GM18511 (cell line): ENCODE data around the gene OR2A5.
"Not testable (repeated sequence)": the region's sequence is repeated elsewhere in the genome, so short reads cannot be mapped to it uniquely, and the experiment has no call there.

Experiments
- ATAC-seq: cut with Tn5 transposase; IDR thresholded peaks from one replicate; pipeline ENCODE4 v1.9.1; 2021; ENCODE audit warnings: mild to moderate bottlenecking, moderate library complexity; ENCODE audit not compliant: unreplicated experiment

The OR2A5 gene, protein sequence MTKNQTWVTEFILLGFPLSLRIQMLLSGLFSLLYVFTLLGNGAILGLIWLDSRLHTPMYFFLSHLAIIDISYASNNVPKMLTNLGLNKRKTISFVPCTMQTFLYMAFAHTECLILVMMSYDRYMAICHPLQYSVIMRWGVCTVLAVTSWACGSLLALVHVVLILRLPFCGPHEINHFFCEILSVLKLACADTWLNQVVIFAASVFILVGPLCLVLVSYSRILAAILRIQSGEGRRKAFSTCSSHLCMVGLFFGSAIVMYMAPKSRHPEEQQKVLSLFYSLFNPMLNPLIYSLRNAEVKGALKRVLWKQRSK

DNA sequence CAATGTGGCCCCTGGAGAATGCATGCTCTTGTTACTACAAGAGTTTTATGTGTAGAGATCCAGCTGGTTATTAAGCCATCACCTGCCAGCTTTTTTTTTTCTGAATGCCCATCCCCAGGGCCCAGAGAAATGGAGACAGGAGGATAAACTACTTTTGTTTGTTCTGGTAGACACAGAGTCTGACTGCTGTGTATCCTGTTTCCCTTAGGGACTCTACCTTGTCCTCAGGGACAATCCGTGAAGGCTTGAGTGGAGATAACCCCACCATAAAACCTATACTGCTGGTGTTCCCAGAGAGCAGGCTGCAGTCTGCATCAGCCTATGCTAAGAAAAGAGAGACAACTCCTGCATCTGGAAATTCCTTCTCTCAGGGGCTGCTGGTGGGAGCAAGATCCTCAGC, at the start of gene OR2A5:
TSS of gene OR2A5 (plus strand) at position 301 of the 400 bp plus-strand sequence. CDS start 1,454 bp downstream, outside the sequence.
- ATAC-seq, result no peak

DNA sequence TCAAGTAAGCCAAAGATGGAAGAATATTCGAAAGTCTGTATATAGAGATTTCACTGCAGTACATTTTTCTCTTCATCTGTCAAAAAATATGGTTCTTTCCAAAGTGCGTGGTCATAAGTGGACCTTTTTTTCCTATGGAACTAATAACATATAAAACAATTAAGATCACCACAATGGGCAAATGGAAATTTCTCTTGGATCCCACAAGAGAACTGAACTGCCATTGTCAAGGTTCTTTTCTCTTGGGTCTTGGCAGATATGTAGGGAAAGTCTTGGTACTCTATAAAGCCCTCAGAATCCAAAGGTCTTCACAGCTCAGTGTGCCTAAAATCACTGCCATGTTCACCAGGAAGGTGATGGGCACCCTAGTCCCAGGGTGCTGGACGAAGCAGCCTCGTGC, 48.7 kb upstream of the OR2A5 start, which contains the start of gene OR6B1:
TSS of gene OR6B1 (plus strand) at position 301 of the 400 bp plus-strand sequence. CDS start 3,677 bp downstream, outside the sequence.
- no peak for ATAC-seq

DNA sequence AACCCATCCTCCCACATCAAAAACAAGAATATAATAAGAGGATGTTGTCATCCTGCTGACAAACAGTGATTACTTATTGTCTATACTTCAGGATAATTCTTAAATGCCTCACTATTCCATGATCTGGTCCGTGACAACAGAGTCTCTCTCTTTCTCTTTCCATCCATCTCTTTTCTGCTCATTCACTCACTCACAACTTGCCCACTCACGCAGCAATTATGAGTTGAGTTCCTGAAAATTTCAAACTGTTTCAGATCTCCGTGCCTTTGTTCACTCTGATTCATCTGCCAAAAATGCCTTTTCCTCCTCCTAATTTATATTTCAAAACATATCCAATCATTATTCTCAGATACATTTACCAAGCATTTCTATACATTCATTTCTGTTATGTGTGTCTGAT, 47.2 kb upstream of the OR2A5 start:
- ATAC-seq, result no peak

DNA sequence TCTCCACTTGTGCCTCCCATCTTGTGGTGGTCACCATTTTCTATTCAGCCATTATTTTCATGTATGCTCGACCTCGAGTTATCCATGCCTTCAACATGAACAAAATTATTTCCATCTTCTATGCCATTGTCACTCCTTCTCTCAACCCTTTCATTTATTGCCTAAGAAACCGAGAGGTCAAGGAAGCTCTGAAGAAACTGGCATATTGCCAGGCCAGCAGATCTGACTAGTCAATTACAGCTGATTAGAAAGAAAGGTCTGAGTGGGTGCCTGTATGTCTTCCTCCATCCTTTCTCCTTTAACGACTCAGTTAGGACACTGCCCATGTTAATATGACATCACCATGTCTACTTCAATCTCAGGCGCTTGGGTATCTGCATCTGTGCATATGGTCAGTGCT, 44.0 kb upstream of the OR2A5 start:
- ATAC-seq, result no peak

DNA sequence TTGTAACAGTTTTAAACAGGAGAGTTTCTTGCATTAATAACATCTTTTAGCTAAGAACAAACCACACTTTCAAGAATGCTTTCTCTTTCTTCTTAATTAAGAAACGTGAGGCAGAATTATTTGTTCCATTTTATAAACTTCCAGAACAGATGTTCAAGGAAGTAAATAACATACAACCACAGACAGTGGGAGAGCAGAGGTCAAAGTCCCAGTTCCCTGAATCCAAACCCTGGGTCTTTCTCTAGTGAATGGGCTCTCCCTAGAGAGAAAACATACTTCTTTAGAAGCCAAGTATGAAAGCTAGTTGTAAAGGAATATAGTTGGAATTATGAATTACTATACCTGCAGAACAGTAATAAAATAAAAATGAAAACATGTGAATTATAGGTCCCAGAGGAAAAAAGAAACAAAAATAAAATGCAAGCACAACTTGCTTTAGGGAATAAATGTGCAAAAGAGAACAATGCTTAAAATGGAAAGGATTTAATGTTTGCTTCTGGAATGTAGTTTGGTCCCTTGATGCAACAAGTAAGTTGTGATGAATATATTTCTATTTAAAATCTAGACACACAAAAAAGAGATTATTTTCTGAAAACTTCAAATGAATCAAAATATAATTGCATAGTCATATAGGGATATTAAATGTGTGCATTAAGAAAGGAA, 42.6 kb upstream of the OR2A5 start:
- no peak for ATAC-seq

DNA sequence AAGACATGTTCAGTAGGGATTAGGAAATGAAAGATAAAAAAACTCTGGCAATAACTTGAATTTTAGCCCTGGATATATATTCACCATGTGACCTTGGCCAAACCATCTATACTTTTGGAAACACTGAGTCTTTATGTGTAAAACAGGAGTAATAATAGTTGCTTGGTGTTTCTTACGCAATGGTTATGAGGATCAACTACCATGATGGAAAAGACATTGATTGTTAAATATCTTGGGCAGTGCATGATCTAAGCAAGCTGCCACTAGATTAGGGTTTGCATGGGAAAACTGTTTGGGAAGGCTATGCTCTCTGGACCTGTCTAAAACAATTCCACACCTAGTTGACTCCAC, 42.1 kb upstream of the OR2A5 start:
- ATAC-seq, result no peak

DNA sequence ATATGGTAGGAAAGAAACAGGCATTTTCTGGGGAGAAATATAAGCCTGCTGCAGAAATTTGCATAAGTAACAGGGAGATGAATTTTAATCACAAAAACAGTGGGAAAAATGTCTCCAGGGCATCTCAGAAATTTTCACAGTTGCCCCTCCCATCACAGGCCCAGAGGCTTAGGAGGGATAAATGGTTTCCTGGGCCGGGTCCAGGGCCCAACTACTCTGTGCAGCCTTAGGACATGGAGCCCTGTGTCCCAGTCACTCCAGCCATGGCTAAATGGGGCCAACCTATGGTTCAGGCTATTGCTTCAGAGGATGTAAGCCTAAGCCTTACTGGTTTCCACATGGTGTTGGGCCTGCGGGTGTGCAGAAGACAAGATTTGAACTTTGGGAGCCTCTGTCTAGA, 39.4 kb upstream of the OR2A5 start:
- ATAC-seq, result no peak

DNA sequence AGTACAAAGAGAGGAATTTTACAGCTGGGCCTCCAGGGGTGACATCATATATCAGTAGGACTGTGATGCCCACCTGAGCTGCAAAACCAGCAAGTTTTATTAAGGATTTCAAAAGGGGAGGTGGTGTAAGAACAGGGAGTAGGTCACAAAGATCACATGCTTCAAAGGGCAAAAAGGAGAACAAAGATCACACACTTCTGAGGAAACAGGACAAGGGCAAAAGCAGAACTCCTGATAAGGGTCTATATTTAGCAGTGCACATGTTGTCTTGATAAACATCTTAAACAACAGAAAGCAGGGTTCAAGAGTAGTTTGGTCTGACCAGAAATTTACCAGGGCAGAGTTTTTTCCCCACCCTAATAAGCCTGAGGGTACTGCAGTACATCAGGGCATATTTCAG, 38.7 kb upstream of the OR2A5 start:
- not testable (repeated sequence) for ATAC-seq

DNA sequence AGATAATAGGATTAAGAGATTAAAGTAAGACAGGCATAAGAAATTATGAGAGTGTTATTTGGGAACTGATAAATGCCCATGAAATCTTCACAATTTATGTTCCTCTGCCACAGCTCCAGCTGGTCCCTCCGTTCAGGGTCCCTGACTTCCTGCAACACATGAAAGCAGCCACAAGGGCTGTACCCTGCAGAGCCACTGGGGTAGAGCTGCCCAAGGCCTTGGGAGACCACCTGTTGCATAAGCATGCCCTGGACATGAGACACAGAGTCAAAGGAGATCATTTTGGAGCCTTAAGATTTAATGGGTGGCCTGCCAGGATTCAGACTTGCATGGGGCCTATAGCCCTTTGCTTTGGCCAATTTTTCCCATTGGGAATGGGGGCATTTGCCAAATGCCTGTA, 37.9 kb upstream of the OR2A5 start:
- not testable (repeated sequence) for ATAC-seq

DNA sequence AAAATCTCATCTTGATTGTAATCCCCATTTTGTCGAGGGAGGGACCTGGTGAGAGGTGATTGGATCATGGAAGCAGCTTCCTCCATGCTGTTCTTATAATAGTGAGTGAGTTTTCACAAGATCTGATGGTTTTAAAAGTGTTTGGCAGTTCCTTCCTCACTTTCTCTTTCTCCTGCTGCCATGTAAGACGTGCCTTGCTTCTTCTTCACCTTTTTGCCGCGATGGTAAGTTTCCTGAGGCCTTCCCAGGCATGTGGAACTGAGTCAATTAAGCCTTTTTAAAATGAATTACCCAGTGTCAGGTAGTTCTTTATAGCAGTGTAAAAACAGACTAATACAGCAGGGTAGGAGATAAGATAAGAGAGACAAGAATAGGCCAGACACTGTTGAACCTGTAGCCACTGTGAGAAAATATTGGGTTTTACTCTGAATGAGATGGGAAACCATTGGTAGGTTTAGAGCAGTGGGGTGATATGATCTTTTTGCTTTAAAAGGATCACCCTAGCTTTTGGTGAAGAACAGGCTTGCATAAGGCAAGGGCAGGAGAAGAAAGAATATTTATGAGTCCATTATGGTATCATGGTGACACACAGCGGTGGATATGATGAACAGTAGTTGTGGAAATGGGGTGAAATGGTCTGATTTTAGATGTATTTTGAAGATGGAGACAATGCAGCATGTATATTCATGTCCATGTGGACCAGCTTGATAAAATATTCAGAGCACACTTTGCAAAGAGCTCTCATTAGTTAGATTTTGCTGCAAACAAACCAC, 37.1 kb upstream of the OR2A5 start:
- no peak for ATAC-seq

DNA sequence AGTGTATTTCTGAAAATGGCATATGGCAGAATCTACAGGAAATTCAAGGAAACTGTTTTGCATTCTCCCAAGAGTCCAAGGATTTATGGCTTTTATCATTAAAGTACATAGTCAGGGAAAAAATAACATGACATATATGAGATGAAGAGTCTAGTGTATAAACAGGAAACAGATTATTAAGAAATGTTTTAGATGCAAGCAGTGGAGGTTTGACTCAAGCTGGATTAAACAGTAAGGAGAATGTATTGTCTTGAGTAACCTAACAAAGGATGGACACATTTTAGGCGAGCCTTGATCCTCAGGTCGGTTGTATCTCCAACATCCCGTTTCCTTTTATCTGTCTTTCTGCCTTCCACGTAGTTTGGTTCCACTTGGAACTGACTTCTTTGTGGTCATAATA, 30.7 kb upstream of the OR2A5 start:
- ATAC-seq, result no peak

DNA sequence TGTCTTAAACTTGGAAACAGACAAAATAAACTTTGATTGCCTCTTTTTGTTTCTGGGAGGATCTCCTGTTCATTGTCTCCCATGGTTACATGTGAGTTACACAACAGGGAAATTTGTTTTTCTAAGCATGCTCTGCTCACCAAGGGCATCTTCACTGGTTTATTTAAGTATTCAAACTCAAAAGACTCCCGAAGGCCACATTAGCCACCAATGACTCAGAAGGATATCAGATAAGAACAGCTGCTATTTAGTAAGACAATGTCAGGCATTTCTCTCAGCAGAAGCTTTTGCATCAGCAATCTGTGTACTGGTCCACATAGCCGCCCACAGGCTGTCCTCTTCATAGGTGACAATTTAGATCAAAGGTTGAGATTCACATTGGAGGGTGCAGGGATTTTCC, 29.3 kb upstream of the OR2A5 start:
- no peak for ATAC-seq

DNA sequence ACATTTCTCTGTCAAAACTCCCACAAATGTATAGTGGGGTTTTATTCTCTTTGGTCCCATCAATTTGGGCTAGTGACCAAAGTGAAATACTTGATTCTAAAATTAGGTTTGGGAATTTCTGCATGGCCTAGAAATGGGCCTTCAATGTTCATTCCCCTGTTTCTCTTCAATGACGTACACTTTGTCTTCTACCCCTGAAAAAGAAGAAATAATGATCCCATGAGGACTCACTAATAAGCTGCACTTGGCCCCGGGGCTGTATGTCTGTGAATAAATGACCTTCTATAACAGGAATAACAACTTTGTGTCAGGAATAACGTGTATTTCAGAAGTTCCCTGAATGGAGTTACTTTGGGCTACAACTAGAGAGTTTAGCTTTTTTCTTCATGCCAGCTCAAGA, 28.4 kb upstream of the OR2A5 start:
- ATAC-seq, result no peak

DNA sequence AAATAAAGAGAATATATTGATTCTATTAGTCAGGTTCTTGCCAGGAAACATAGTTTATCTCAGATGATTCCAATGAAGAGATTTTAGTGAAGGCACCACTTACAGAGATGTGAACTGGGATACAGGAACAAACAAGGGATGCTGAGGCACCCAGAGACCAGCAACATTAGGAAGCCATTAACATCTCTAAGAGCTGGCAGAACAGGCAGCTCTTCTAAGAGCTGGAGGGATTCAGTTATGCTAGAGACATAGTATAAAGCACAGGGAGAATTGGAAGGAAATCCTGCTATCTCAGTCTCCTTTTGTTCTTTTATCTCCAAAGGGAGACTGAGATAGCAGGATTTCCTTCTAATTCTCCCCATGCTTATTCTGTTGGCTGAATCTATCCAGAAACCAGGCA, 26.6 kb upstream of the OR2A5 start:
- no peak for ATAC-seq

DNA sequence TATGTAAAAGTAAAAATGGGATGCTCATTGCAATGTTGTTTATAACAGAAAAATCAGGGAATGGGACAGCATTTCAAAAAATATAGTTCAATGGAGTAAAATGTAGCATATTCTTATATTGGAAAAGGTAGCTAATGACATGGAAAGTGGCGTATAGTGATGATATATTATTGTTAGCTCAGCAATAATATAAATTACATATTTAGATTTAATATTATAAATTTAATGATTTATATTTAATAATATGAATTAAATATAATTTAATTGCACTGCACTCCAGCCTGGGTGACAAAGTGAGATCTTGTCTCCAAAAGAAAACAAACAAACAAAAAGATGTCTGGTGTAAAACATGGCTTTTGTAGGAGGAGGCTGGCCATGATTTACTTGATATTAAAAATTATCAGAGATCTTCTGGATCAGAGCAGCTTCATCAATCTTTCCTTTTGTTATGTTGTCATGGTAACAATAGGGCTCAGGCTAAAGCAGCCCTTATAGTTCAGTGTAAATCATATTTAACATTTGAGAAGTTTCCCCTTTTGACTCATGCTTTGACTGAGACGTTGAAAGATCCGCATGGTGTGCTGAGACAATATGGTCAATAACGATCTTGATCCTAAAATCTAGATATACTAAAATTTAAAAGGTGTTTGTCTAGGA, 25.4 kb upstream of the OR2A5 start:
- no peak for ATAC-seq

DNA sequence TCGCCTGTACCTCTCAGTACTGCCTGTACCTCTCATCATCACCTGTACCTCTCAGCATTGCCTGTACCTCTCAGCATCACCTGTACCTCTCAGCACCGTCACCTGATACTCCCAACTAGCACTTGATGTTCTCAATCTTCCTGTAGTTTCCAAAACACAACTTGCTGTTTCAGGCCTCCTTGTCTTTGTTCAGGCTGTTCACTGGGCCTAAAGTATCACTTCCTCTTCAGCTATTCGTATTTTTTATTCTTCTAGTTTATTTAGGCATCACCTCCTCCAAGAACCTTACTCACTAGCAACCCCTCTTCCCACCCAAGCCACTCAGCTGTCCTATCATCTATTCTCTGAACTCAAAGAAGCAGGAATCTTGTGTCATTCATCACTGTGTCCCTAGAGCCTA, 24.5 kb upstream of the OR2A5 start:
- no peak for ATAC-seq

DNA sequence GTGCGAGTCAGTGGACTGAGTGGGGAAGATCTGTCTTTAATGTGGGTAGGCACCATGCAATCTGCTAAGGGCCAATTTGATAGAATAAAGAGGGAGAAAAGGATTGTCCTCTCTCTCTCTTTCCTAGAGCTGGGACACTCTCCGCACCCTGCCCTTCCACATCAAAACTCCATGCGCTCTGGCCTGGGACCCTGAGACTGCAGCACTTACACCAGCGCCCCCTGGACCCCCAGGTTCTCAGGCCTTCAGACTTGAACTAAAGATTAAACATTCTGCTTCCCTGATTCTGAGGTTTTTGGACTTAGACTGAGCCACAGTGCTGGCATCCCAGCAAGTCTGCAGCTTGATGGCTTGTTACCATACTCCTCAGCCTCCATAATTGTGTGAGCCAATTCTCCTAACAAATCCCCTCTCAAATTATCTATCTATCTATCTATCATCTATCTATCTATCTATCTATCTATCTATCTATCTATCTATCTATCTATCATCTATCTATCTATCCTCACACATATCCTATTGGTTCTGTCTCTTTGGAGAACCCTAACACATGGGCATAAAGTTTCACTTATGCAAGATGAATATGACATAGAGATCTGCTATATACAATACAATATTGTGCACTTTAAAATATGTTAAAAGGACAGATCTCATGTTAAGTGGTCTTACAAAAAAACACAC, 22.4 kb upstream of the OR2A5 start:
- no peak for ATAC-seq

DNA sequence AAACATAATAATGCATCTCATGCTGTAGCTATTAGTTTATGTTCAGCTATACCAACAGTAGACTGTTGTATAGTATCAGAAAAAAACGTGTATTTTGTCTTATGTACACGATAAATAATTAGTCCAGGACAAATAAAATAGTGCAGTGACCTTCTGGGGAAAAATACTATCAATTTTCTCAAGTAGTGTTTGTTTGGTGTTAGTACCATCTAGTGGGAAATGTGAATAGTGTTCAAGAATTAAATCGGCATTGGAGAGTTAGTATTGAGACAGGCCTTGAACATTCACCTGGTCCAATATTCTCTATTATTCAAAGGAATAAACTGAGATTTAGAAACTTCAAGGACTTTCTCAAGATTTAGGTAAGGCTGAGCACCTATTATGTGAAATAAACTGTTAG, 21.7 kb upstream of the OR2A5 start:
- no peak for ATAC-seq

DNA sequence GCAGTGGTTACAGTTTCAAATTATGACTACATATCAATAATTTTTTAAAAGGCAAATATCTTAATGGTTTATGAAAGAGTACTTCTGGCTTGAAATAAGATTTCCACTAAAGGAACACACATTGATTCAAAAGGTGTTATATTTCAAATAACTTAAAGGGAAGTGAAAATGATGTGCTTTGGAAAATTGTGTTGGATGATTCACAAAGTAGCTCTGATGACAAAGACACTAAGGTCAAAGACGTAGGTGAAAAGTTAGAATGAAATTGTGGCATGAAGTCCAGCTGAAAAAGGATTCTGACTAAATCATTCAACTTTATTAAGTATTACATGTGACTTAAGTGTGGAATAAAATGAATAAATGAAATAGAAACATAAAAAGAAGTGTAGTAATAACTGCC, 20.8 kb upstream of the OR2A5 start:
- ATAC-seq, result no peak

DNA sequence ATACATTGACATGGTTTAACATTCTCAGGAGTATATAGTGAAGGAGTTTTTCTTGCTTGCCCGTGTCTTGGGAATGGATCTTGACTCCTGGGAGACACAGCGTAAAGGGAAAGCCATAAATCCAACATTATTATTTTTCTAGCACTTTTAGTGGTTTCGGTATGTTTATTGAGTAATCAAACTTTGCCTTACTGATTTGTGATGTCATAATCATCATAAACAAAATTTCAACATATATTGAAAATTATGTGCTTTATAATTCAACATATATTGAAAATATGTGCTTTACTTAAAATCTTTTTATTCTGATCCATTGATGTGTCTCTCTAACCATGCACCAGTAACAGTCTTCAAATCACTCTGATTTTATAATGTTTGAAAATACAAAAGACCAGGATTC, 20.2 kb upstream of the OR2A5 start:
- no peak for ATAC-seq

DNA sequence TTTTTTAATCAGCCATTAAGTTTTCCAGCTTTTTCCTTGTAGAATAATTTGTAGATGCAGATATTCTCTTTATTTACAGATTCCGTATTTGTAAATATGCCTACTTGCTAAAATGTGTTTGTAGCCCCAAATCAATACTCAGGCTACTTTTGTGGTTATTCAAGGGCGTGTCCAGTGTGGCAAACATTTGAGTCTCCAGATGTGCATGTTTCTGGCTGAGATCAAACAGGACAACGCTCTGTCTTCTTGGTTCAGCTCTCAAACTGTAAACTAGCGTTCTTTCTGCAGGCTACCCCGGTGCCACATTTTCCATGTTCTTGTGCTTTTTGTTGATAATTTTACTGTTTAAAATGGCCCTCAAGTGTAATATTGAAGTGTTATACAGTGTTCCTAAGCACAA, 16.2 kb upstream of the OR2A5 start:
- no peak for ATAC-seq
